GM23338 (cell line): ENCODE measurements around the gene NDP. TPM values are rescaled to one million over a fixed set of nuclear protein-coding genes. Genes with fewer than 3 reads are reported as not detected.

ENCODE experiments used
- ATAC-seq: fragments of 200-7000 bp; cut with Tn5 transposase; 3 replicates; pipeline ENCODE4 v1.9.1; 2020
- DNase-seq: peaks from one replicate; pipeline ENCODE4 v3.0.0-alpha.2; 2015; ENCODE audit warnings: low spot score
- H2AFZ ChIP-seq: fragments of 200-600 bp; sonication (generic); 2 replicates; pipeline ENCODE4 v1.8.0; 2016; ENCODE audit warnings: antibody characterized with exemption, mild to moderate bottlenecking, moderate library complexity
- H3F3A ChIP-seq: fragments of 200-600 bp; sonication (generic); replicated peaks from 2 replicates; pipeline ENCODE4 v1.8.0; 2017; ENCODE audit warnings: antibody characterized with exemption, mixed run types, low read depth
- H3K27ac ChIP-seq: fragments of 200-600 bp; sonication (generic); 2 replicates; pipeline ENCODE4 v1.6.1; 2016; ENCODE audit warnings: low read depth
- H3K27me3 ChIP-seq: fragments of 200-600 bp; sonication (generic); 2 replicates; pipeline ENCODE4 v1.8.0; 2016; ENCODE audit warnings: mild to moderate bottlenecking, mixed run types, moderate library complexity; ENCODE audit not compliant: insufficient read depth
- H3K36me3 ChIP-seq: fragments of 200-600 bp; sonication (generic); 2 replicates; pipeline ENCODE4 v1.8.0; 2016; ENCODE audit warnings: mild to moderate bottlenecking; ENCODE audit not compliant: insufficient read depth
- H3K4me1 ChIP-seq: fragments of 200-600 bp; sonication (generic); 2 replicates; pipeline ENCODE4 v1.8.0; 2016; ENCODE audit warnings: mild to moderate bottlenecking, moderate library complexity; ENCODE audit not compliant: insufficient read depth
- H3K4me2 ChIP-seq: fragments of 200-600 bp; sonication (generic); 2 replicates; pipeline ENCODE4 v1.7.1; 2017; ENCODE audit warnings: mixed run types
- H3K4me3 ChIP-seq: fragments of 200-600 bp; sonication (generic); 2 replicates; pipeline ENCODE4 v1.6.1; 2016; ENCODE audit warnings: mixed run types
- H3K79me2 ChIP-seq: fragments of 200-600 bp; sonication (generic); replicated peaks from 2 replicates; pipeline ENCODE4 v1.8.0; 2017; ENCODE audit warnings: mild to moderate bottlenecking; ENCODE audit not compliant: insufficient read depth
- H3K9me2 ChIP-seq: fragments of 200-600 bp; sonication (generic); 2 replicates; pipeline ENCODE4 v1.8.0; 2017; ENCODE audit not compliant: insufficient read depth
- H4K20me1 ChIP-seq: fragments of 200-600 bp; sonication (generic); replicated peaks from 2 replicates; pipeline ENCODE4 v1.8.0; 2017; ENCODE audit warnings: mild to moderate bottlenecking; ENCODE audit not compliant: insufficient read depth
- H3K27ac Mint-ChIP-seq: 2 replicates; pipeline ENCODE4 v1.8.0; 2020; ENCODE audit warnings: inconsistent platforms, mild to moderate bottlenecking, moderate library complexity, mixed read lengths
- H3K27me3 Mint-ChIP-seq: 3 replicates; pipeline ENCODE4 v1.8.0; 2022; ENCODE audit warnings: low read depth, mild to moderate bottlenecking, moderate library complexity, mixed read lengths, inconsistent platforms; ENCODE audit not compliant: insufficient read depth, poor library complexity
- H3K36me3 Mint-ChIP-seq: 3 replicates; pipeline ENCODE4 v1.8.0; 2021; ENCODE audit warnings: low read depth, mild to moderate bottlenecking, inconsistent platforms, moderate library complexity, mixed read lengths
- H3K4me1 Mint-ChIP-seq: 3 replicates; pipeline ENCODE4 v1.8.0; 2020; ENCODE audit warnings: mild to moderate bottlenecking, inconsistent platforms, mixed read lengths
- H3K4me3 Mint-ChIP-seq: 3 replicates; pipeline ENCODE4 v1.8.0; 2021; ENCODE audit warnings: moderate library complexity, mild to moderate bottlenecking, inconsistent platforms, mixed read lengths
- H3K9me3 Mint-ChIP-seq: 3 replicates; pipeline ENCODE4 v1.8.0; 2020; ENCODE audit warnings: moderate library complexity, mild to moderate bottlenecking, inconsistent platforms, mixed read lengths
- CREB1 ChIP-seq: fragments of 250-450 bp; sonication (Bioruptor Pico); IDR thresholded peaks from 2 replicates; pipeline ENCODE4 v1.5.0; 2020; ENCODE audit warnings: low read depth, mild to moderate bottlenecking, moderate library complexity
- EZH2 ChIP-seq: fragments of 200-600 bp; sonication (generic); IDR thresholded peaks from one replicate; pipeline ENCODE4 v1.8.0; 2017; ENCODE audit warnings: antibody characterized with exemption, mild to moderate bottlenecking, low read depth; ENCODE audit not compliant: unreplicated experiment
- EZH2phosphoT487 ChIP-seq: fragments of 200-600 bp; sonication (generic); IDR thresholded peaks from one replicate; pipeline ENCODE4 v1.8.1; 2018; ENCODE audit warnings: antibody characterized with exemption; ENCODE audit not compliant: unreplicated experiment
- JUNB ChIP-seq: IDR thresholded peaks from one replicate; pipeline ENCODE4 v1.6.1; 2016; ENCODE audit warnings: antibody characterized with exemption; ENCODE audit not compliant: unreplicated experiment
- NANOG ChIP-seq: IDR thresholded peaks from 2 replicates; pipeline ENCODE4 v1.6.1; 2016; ENCODE audit warnings: antibody characterized with exemption, borderline replicate concordance
- POLR2AphosphoS5 ChIP-seq: IDR thresholded peaks from 2 replicates; pipeline ENCODE4 v1.6.1; 2016; ENCODE audit warnings: antibody characterized with exemption, low read depth
- STAT1 ChIP-seq: IDR thresholded peaks from one replicate; pipeline ENCODE4 v1.6.1; 2016; ENCODE audit warnings: antibody characterized with exemption; ENCODE audit not compliant: unreplicated experiment
- ZNF114 ChIP-seq: fragments of 250-450 bp; sonication (Bioruptor Pico); IDR thresholded peaks from 2 replicates; pipeline ENCODE4 v1.5.0; 2020; ENCODE audit warnings: mild to moderate bottlenecking, moderate library complexity
- ZNF331 ChIP-seq: fragments of 250-450 bp; sonication (Bioruptor Pico); IDR thresholded peaks from 2 replicates; pipeline ENCODE4 v1.5.0; 2020; ENCODE audit warnings: low read depth, mild to moderate bottlenecking, moderate library complexity
- polyA plus RNA-seq: library from polyadenylated mRNA; unstranded; fragments of >200 nt; fragmentation: Nextera tagmentation; extraction: Ambion mirVana; gene quantifications from 2 replicates; pipeline ENCODE4 v1.2.1, GENCODE V29; 2016
- total RNA-seq: library from RNA; depleted of rRNA; stranded (reverse); fragments of >200 nt; shearing (Covaris generic); gene quantifications from 2 replicates; pipeline ENCODE4 v1.2.3, GENCODE V29; 2014
- TF ChIP-seq, protein P1 (sequence below): IDR thresholded peaks from one replicate; pipeline ENCODE4 v1.6.1; 2018; ENCODE audit warnings: antibody characterized with exemption; ENCODE audit not compliant: unreplicated experiment
- TF ChIP-seq, protein P2 (sequence below), 2 experiments: fragments of 200-600 bp in 1 of 2; sonication (generic) in 1 of 2; conservative IDR thresholded peaks; 2 replicates each; pipeline versions ENCODE4 v1.5.1 to v1.6.1; 2016 to 2017; ENCODE audit warnings: antibody characterized with exemption in 2 of 2, low read depth in 2 of 2, mild to moderate bottlenecking in 2 of 2, moderate library complexity in 1 of 2
- TF ChIP-seq, protein P3 (sequence below): IDR thresholded peaks from 2 replicates; pipeline ENCODE4 v1.6.1; 2016; ENCODE audit warnings: antibody characterized with exemption

The NDP gene
- total and polyA plus RNA-seq, 2 experiments from 2014 or later = 0.14 TPM; not detected in 1

DNA sequence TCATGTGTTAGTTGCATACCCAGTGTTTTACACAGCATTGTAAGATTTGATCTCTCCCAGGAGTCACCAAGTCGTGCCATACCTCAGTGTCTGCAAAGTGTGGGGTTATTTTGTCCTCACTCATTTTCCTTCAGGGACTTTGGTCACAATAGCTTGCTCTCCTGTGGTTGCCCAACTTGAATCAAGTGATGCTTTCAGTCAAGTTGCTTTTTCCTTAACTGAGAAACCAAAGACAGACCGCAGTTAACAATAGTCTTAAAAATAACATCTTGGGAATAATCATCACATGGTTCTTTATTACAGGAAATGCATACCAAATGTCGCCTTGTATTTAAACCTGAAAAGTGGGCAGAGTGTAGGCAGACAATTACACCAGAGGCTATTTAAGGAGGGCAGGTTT lies 44.5 kb upstream of the NDP start:
- Histone ChIP-seq H3K36me3 (no peaks in the 10 kb centered on the region), H3K27me3 (no peaks in the 10 kb centered on the region), H3K27ac (no peak overlapping the region), H3K9me2 (no peaks in the 10 kb centered on the region), H3K4me2 (no peak overlapping the region), H2AFZ (no peak overlapping the region), H4K20me1 (no peaks in the 10 kb centered on the region), H3K4me1 (no peaks in the 10 kb centered on the region), H3K79me2 (no peaks in the 10 kb centered on the region), H3K4me3 (no peak overlapping the region), H3F3A (no peaks in the 10 kb centered on the region)
- H3K9me3 Mint-ChIP-seq = no peaks in the 10 kb centered on the region
- H3K27ac Mint-ChIP-seq = no peak overlapping the region
- no peaks in the 10 kb centered on the region for H3K4me1 Mint-ChIP-seq
- TF ChIP-seq ZNF114 (CRISPR knock-in tag) (no peak), POLR2AphosphoS5 (no peak), CREB1 (CRISPR knock-in tag) (no peak), ZNF331 (CRISPR knock-in tag) (no peak), NANOG (no peak), JUNB (no peak), EZH2phosphoT487 (no peak), STAT1 (no peak), EZH2 (no peak)
- TF ChIP-seq, protein P1, sequence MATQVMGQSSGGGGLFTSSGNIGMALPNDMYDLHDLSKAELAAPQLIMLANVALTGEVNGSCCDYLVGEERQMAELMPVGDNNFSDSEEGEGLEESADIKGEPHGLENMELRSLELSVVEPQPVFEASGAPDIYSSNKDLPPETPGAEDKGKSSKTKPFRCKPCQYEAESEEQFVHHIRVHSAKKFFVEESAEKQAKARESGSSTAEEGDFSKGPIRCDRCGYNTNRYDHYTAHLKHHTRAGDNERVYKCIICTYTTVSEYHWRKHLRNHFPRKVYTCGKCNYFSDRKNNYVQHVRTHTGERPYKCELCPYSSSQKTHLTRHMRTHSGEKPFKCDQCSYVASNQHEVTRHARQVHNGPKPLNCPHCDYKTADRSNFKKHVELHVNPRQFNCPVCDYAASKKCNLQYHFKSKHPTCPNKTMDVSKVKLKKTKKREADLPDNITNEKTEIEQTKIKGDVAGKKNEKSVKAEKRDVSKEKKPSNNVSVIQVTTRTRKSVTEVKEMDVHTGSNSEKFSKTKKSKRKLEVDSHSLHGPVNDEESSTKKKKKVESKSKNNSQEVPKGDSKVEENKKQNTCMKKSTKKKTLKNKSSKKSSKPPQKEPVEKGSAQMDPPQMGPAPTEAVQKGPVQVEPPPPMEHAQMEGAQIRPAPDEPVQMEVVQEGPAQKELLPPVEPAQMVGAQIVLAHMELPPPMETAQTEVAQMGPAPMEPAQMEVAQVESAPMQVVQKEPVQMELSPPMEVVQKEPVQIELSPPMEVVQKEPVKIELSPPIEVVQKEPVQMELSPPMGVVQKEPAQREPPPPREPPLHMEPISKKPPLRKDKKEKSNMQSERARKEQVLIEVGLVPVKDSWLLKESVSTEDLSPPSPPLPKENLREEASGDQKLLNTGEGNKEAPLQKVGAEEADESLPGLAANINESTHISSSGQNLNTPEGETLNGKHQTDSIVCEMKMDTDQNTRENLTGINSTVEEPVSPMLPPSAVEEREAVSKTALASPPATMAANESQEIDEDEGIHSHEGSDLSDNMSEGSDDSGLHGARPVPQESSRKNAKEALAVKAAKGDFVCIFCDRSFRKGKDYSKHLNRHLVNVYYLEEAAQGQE = no peak
- TF ChIP-seq, protein P2, sequence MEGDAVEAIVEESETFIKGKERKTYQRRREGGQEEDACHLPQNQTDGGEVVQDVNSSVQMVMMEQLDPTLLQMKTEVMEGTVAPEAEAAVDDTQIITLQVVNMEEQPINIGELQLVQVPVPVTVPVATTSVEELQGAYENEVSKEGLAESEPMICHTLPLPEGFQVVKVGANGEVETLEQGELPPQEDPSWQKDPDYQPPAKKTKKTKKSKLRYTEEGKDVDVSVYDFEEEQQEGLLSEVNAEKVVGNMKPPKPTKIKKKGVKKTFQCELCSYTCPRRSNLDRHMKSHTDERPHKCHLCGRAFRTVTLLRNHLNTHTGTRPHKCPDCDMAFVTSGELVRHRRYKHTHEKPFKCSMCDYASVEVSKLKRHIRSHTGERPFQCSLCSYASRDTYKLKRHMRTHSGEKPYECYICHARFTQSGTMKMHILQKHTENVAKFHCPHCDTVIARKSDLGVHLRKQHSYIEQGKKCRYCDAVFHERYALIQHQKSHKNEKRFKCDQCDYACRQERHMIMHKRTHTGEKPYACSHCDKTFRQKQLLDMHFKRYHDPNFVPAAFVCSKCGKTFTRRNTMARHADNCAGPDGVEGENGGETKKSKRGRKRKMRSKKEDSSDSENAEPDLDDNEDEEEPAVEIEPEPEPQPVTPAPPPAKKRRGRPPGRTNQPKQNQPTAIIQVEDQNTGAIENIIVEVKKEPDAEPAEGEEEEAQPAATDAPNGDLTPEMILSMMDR (conservative IDR thresholded peaks at IDR 0.05; ENCODE audit: low read depth in 2 of 2) = no peak
- TF ChIP-seq, protein P3, sequence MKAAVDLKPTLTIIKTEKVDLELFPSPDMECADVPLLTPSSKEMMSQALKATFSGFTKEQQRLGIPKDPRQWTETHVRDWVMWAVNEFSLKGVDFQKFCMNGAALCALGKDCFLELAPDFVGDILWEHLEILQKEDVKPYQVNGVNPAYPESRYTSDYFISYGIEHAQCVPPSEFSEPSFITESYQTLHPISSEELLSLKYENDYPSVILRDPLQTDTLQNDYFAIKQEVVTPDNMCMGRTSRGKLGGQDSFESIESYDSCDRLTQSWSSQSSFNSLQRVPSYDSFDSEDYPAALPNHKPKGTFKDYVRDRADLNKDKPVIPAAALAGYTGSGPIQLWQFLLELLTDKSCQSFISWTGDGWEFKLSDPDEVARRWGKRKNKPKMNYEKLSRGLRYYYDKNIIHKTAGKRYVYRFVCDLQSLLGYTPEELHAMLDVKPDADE = no peak
- H3K36me3 Mint-ChIP-seq = no peaks in the 10 kb centered on the region
- no peak overlapping the region for H3K4me3 Mint-ChIP-seq
- H3K27me3 Mint-ChIP-seq = peaks cover 2% of the 10 kb centered on the region
- DNase-seq (no peak), ATAC-seq (no peak)
